ENCODE data around the gene S100PBP. TPM values are rescaled to one million over a fixed set of nuclear protein-coding genes. Genes with fewer than 3 reads are reported as not detected.

S100PBP gene
- polyA plus RNA-seq, 3 donors: 6.6 to 17.4 (median 7.1) TPM

GRCh38 chr1:32906654-32907053 lies 89.2 kb downstream of the S100PBP start:
- no peaks in the 10 kb centered on the region for H3K79me2 ChIP-seq (ENCODE audit: insufficient read depth, low read length)
- H2AFZ ChIP-seq (ENCODE audit: insufficient read depth, low read depth, low read length, poor library complexity, severe bottlenecking): no peak overlapping the region
- no peak overlapping the region for H3K4me3 ChIP-seq (replicated peaks in 1 of 3; ENCODE audit: low read depth in 2 of 3, low read length in 3 of 3)
- no peak overlapping the region for H3K27ac ChIP-seq (ENCODE audit: low read depth in 1 of 2, low read length in 2 of 2)
- Mint-ChIP-seq H3K27me3 (ENCODE audit: low read depth in 3 of 3) (peaks cover 19 to 32% (median 30%) of the 10 kb centered on the region in 3 donors), H3K4me1 (peaks cover 1% of the 10 kb centered on the region), H3K9me3 (peaks cover 0 to 8% (median 4%) of the 10 kb centered on the region in 7 donors), H3K36me3 (peaks cover 1 to 4% of the 10 kb centered on the region in 2 donors), H3K4me3 (no peak overlapping the region), H3K27ac (no peak overlapping the region)
- H3K4me1 ChIP-seq (ENCODE audit: control insufficient read depth in 1 of 2, insufficient read depth in 2 of 2, low read length in 2 of 2): no peaks in the 10 kb centered on the region
- no peaks in the 10 kb centered on the region for H4K20me1 ChIP-seq (ENCODE audit: insufficient read depth, low read length)
- intact Hi-C loops (cut with micrococcal nuclease): no loop called here
- no peak for TF ChIP-seq CTCF (IDR thresholded peaks at IDR 0.05)
- H3K4me2 ChIP-seq (replicated peaks; ENCODE audit: extremely low read depth, low read length, poor library complexity, severe bottlenecking): no peak overlapping the region
- H3K9me3 ChIP-seq (replicated peaks in 1 of 2; ENCODE audit: control insufficient read depth in 1 of 2, insufficient read depth in 1 of 2, low read length in 2 of 2): peaks cover 0 to 4% of the 10 kb centered on the region in 2 donors
- DNase-seq: no peak
- H3K36me3 ChIP-seq (replicated peaks in 1 of 2; ENCODE audit: control insufficient read depth in 1 of 2, insufficient read depth in 2 of 2, low read length in 2 of 2): no peaks in the 10 kb centered on the region
- no CpG with 5 or more reads among the region's 7 CpGs for WGBS (ENCODE audit: insufficient coverage)
- no peak overlapping the region for H3K9ac ChIP-seq (ENCODE audit: insufficient read depth, low read length, poor library complexity, severe bottlenecking)
- H3K27me3 ChIP-seq (ENCODE audit: control insufficient read depth in 2 of 2, insufficient read depth in 2 of 2, low read length in 2 of 2): peaks cover 12 to 30% of the 10 kb centered on the region in 2 donors

DNA sequence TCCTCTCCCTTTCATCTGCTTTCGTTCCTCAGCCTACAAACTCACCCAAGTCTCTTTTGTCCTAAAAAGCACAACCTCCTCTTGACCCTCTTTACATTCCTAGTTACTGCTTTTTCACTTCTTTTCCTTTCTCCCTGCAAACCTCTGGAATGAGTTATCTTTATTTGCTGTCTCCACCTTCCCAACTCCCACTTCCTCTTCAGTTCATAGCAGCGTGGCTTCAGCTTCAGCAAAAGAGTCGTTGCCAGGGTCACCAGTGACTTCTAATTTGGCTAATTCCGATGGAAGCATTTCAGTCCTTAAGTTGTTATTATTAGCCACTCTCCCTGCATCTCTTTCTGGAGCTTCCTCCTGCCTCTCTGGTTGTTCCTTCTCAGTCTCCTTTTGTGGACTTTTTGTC lies 90.0 kb downstream of the S100PBP start:
- no peaks in the 10 kb centered on the region for H3K36me3 Mint-ChIP-seq
- H3K27ac Mint-ChIP-seq: no peak overlapping the region
- no peaks in the 10 kb centered on the region for H3K4me1 Mint-ChIP-seq
- H3K4me3 Mint-ChIP-seq: no peak overlapping the region
- H3K27me3 Mint-ChIP-seq (ENCODE audit: low read depth in 3 of 3): peaks cover 11 to 24% (median 22%) of the 10 kb centered on the region in 3 donors
- H3K9me3 Mint-ChIP-seq: peaks cover 0 to 2% (median 2%) of the 10 kb centered on the region in 7 donors
- H3K9me3 ChIP-seq (replicated peaks in 1 of 2; ENCODE audit: control insufficient read depth in 1 of 2, insufficient read depth in 1 of 2, low read length in 2 of 2): peaks cover 0 to under 1% of the 10 kb centered on the region in 2 donors
- no peaks in the 10 kb centered on the region for H3K79me2 ChIP-seq (ENCODE audit: insufficient read depth, low read length)
- peaks cover 8 to 22% of the 10 kb centered on the region in 2 donors for H3K27me3 ChIP-seq (ENCODE audit: control insufficient read depth in 2 of 2, insufficient read depth in 2 of 2, low read length in 2 of 2)
- no peaks in the 10 kb centered on the region for H4K20me1 ChIP-seq (ENCODE audit: insufficient read depth, low read length)
- H3K4me1 ChIP-seq (ENCODE audit: control insufficient read depth in 1 of 2, insufficient read depth in 2 of 2, low read length in 2 of 2): no peaks in the 10 kb centered on the region
- 34% methylated on average over 4 of the region's 4 CpGs for WGBS (ENCODE audit: insufficient coverage)
- no peak overlapping the region for H3K27ac ChIP-seq (ENCODE audit: low read depth in 1 of 2, low read length in 2 of 2)
- no peaks in the 10 kb centered on the region for H3K36me3 ChIP-seq (replicated peaks in 1 of 2; ENCODE audit: control insufficient read depth in 1 of 2, insufficient read depth in 2 of 2, low read length in 2 of 2)
- no peak for TF ChIP-seq CTCF (IDR thresholded peaks at IDR 0.05)
- no peak overlapping the region for H2AFZ ChIP-seq (ENCODE audit: insufficient read depth, low read depth, low read length, poor library complexity, severe bottlenecking)
- no peak overlapping the region for H3K4me3 ChIP-seq (replicated peaks in 1 of 3; ENCODE audit: low read depth in 2 of 3, low read length in 3 of 3)
- no peak overlapping the region for H3K4me2 ChIP-seq (replicated peaks; ENCODE audit: extremely low read depth, low read length, poor library complexity, severe bottlenecking)
- DNase-seq: no peak
- no peak overlapping the region for H3K9ac ChIP-seq (ENCODE audit: insufficient read depth, low read length, poor library complexity, severe bottlenecking)
- intact Hi-C loops (cut with micrococcal nuclease): no loop called here

Other genes with a start within 250 kb of the S100PBP start
- 10 to 100 TPM; 40.2 to 85.6 (median 83.3) TPM for gene ZBTB8OS, start 167.1 kb upstream of the S100PBP start, polyA plus RNA-seq
- 100 to 1,000 TPM in 2 of 3 donors, 10 to 100 TPM in 1; 60.6 to 307 (median 274) TPM for gene RBBP4, start 166.4 kb upstream of the S100PBP start, polyA plus RNA-seq
- under 1 TPM in 1 of 3 donors, not detected in 2; 0.05 TPM for gene SYNC, start 114.9 kb upstream of the S100PBP start, polyA plus RNA-seq
- 10 to 100 TPM; 38.1 to 42.7 (median 39.8) TPM for gene YARS1, start 295 bp upstream of the S100PBP start, polyA plus RNA-seq
- gene FNDC5, start 53.3 kb downstream of the S100PBP start, polyA plus RNA-seq: not detected
- gene HPCA, start 68.8 kb downstream of the S100PBP start, polyA plus RNA-seq: not detected
- under 1 TPM in 1 of 3 donors, not detected in 2; 0.08 TPM for gene TMEM54, start 83.7 kb downstream of the S100PBP start, polyA plus RNA-seq
- 100 to 1,000 TPM in 1 of 3 donors, 1 to 10 TPM in 2; 4.1 to 106 (median 5.8) TPM for gene RNF19B, start 147.2 kb downstream of the S100PBP start, polyA plus RNA-seq
- gene AK2, start 219.2 kb downstream of the S100PBP start, polyA plus RNA-seq: 100 to 1,000 TPM in 2 of 3 donors, 10 to 100 TPM in 1; 68.8 to 180 (median 162) TPM